OCI-LY3 (cell line): ENCODE results near the gene SPATA9.

ENCODE experiments used
- EZH2phosphoT487 ChIP-seq: fragments of 200-600 bp; shearing (Covaris generic); IDR thresholded peaks from 2 replicates; pipeline ENCODE4 v1.6.1; 2018; ENCODE audit warnings: antibody characterized with exemption, mixed run types, low read depth
- TF ChIP-seq, protein P1 (sequence below): fragments of 200-600, 300-600 bp; sonication (generic); IDR thresholded peaks from 2 replicates; pipeline ENCODE4 v1.5.1; 2014; ENCODE audit warnings: antibody characterized with exemption, low read length, low read depth

DNA sequence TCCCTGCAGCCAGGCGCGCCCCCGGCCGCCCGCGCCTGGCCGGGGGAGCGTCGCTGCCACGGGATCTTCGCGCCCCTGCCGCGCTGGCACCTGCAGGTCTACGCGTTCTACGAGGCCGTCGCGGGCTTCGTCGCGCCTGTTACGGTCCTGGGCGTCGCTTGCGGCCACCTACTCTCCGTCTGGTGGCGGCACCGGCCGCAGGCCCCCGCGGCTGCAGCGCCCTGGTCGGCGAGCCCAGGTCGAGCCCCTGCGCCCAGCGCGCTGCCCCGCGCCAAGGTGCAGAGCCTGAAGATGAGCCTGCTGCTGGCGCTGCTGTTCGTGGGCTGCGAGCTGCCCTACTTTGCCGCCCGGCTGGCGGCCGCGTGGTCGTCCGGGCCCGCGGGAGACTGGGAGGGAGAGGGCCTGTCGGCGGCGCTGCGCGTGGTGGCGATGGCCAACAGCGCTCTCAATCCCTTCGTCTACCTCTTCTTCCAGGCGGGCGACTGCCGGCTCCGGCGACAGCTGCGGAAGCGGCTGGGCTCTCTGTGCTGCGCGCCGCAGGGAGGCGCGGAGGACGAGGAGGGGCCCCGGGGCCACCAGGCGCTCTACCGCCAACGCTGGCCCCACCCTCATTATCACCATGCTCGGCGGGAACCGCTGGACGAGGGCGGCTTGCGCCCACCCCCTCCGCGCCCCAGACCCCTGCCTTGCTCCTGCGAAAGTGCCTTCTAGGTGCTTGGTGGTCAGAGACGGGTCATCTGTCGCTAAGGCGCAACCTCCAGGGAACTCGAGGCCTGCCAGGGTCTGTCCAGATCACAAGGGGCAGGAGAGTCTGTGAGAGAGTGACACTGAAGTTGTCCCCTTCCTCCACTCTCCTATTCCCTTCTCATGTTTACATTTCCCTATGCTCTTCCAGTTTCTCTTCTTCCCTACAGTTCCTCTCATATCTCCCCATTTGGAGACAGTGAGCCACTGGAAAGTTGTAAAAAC lies 61.6 kb downstream of the SPATA9 start:
- TF ChIP-seq, protein P1, sequence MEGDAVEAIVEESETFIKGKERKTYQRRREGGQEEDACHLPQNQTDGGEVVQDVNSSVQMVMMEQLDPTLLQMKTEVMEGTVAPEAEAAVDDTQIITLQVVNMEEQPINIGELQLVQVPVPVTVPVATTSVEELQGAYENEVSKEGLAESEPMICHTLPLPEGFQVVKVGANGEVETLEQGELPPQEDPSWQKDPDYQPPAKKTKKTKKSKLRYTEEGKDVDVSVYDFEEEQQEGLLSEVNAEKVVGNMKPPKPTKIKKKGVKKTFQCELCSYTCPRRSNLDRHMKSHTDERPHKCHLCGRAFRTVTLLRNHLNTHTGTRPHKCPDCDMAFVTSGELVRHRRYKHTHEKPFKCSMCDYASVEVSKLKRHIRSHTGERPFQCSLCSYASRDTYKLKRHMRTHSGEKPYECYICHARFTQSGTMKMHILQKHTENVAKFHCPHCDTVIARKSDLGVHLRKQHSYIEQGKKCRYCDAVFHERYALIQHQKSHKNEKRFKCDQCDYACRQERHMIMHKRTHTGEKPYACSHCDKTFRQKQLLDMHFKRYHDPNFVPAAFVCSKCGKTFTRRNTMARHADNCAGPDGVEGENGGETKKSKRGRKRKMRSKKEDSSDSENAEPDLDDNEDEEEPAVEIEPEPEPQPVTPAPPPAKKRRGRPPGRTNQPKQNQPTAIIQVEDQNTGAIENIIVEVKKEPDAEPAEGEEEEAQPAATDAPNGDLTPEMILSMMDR, result no peak
- no peak for TF ChIP-seq EZH2phosphoT487
